ENCODE results near the gene PSMF1. TPM values are rescaled to one million over a fixed set of nuclear protein-coding genes. Genes with fewer than 3 reads are reported as not detected.

The PSMF1 gene
- total and polyA plus RNA-seq, 12 donors: 22.4 to 181 (median 125) TPM

DNA sequence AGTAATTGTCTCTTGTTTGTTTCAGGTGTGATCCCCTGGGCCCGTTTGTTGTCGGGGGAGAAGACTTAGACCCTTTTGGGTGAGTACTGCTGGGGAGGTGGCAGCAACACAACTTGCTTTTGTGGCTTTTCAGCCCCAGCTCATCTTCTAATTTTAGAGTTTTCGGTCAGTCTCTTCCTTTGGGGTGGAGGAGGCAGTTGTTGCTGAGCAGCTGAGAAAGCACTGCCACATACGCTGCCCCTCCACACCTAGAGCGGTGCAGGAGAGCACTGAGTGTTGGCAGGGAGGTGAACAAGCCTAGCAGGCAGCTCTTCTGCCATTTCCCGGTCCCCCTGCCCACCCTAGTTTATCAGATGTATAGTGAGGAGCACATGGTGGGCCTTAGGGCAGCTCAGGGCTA, 44.7 kb downstream of the PSMF1 start:
- intact Hi-C loops (cut with DNase I): no loop called here
- 93 to 98% methylated on average over 6 of the region's 6 CpGs for WGBS, 2 donors
- Histone ChIP-seq H3K27me3 (no peaks in the 10 kb centered on the region), H3K36me3 (peaks cover 0 to 97% (median 46%) of the 10 kb centered on the region in 9 donors), H3K27ac (peak overlapping the region in 1 of 10 donors; percentile 39), H3K9me3 (no peaks in the 10 kb centered on the region), H3K4me3 (no peak overlapping the region), H3K4me1 (peaks cover 0 to 24% (median 6%) of the 10 kb centered on the region in 9 donors)
- TF ChIP-seq, protein P1, sequence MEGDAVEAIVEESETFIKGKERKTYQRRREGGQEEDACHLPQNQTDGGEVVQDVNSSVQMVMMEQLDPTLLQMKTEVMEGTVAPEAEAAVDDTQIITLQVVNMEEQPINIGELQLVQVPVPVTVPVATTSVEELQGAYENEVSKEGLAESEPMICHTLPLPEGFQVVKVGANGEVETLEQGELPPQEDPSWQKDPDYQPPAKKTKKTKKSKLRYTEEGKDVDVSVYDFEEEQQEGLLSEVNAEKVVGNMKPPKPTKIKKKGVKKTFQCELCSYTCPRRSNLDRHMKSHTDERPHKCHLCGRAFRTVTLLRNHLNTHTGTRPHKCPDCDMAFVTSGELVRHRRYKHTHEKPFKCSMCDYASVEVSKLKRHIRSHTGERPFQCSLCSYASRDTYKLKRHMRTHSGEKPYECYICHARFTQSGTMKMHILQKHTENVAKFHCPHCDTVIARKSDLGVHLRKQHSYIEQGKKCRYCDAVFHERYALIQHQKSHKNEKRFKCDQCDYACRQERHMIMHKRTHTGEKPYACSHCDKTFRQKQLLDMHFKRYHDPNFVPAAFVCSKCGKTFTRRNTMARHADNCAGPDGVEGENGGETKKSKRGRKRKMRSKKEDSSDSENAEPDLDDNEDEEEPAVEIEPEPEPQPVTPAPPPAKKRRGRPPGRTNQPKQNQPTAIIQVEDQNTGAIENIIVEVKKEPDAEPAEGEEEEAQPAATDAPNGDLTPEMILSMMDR (IDR thresholded peaks at IDR 0.05): no peak
- no peak for DNase-seq
- ATAC-seq: no peak

DNA sequence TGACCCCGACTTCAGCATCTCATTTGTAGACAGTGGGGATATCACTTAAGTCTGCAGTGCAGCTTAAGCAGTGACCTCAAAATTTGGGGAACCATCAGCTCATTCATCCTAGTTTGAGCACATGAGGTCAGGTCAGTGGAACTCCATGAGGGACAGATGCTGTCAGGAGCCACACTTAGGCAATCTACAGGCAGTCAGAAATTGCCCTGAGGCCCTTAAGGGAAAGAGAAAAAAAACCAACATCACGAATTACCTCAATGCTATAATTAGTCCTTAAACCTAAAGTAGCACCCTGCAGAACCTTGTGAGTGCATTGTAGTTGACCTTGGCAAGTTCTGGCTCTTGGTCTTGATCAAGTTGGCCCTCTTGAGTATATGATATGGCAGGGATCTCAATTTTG, 45.3 kb downstream of the PSMF1 start:
- WGBS, 2 donors: 71 to 80% methylated on average over 2 of the region's 2 CpGs
- intact Hi-C loops (cut with DNase I): no loop called here
- Histone ChIP-seq H3K27me3 (no peaks in the 10 kb centered on the region), H3K27ac (peak overlapping the region in 1 of 10 donors; percentile 39), H3K4me1 (peaks cover 0 to 24% (median 6%) of the 10 kb centered on the region in 9 donors), H3K4me3 (no peak overlapping the region), H3K36me3 (peaks cover 0 to 97% (median 51%) of the 10 kb centered on the region in 9 donors), H3K9me3 (no peaks in the 10 kb centered on the region)
- ATAC-seq: peak in 7 of 8 donors; percentile 46 to 77 (median 67)
- TF ChIP-seq, protein P1 (IDR thresholded peaks at IDR 0.05): no peak
- DNase-seq: no peak

DNA sequence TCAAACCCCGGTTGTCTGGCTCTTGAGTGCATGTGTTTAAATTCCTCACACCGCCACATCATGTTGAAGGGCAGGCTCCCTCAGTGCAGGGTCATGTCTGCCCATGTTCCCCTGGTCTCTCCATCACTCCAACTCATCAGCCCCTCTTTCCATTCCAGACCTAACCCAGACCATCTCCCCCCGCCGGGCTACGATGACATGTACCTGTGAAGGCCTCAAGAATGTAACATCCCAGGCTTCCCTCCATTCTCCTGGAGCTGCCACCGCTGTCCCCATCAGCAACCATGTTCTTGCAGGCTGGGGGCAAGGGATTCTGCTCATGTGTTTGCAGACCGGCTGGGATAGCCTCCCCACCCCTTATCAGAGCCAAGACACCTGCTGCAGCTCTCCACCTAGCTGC, 46.5 kb downstream of the PSMF1 start:
- DNase-seq: no peak
- H3K4me1 ChIP-seq: peaks cover 0 to 24% (median 6%) of the 10 kb centered on the region in 9 donors
- no peak for ATAC-seq
- peaks cover 0 to 100% (median 63%) of the 10 kb centered on the region in 9 donors for H3K36me3 ChIP-seq
- H3K27me3 ChIP-seq: no peaks in the 10 kb centered on the region
- H3K4me3 ChIP-seq: no peak overlapping the region
- TF ChIP-seq, protein P1 (IDR thresholded peaks at IDR 0.05): no peak
- intact Hi-C loops (cut with DNase I): no loop called here
- no peaks in the 10 kb centered on the region for H3K9me3 ChIP-seq
- no peak overlapping the region for H3K27ac ChIP-seq
- 93 to 96% methylated on average over 7 of the region's 7 CpGs for WGBS, 2 donors

DNA sequence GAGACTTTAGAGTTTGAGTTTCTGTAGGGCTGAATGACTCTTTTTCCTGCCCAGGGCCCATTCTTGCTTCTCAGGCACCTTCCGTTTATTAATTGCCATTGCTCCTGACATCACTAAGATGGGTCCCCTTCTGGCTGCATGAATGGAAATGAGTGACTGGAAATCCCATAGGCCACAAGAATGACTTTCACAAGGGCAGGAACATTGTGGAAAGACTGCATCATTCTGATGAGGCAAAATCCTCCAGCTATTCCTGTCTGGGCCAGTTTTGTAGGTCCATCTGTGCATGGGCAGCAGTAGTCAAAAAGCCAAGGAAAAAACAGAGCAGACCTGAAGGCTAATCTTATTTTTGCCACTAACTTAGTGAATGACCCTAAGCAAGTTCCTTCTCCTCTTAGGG, 47.1 kb downstream of the PSMF1 start:
- Histone ChIP-seq H3K9me3 (no peaks in the 10 kb centered on the region), H3K4me1 (peaks cover 0 to 24% (median 6%) of the 10 kb centered on the region in 9 donors), H3K27me3 (no peaks in the 10 kb centered on the region), H3K36me3 (peaks cover 0 to 100% (median 64%) of the 10 kb centered on the region in 9 donors), H3K4me3 (no peak overlapping the region), H3K27ac (peak overlapping the region in 1 of 10 donors; percentile 8)
- TF ChIP-seq, protein P1 (IDR thresholded peaks at IDR 0.05): no peak
- no peak for DNase-seq
- ATAC-seq: no peak
- WGBS, 2 donors: 95 to 96% methylated on average over 1 of the region's 1 CpG
- intact Hi-C loops (cut with DNase I): no loop called here
